Measurements from ENCODE around the gene CERS6.

- TF ChIP-seq CTCF (IDR thresholded peaks at IDR 0.05), result no peak
- no peak for TF ChIP-seq POLR2A (IDR thresholded peaks at IDR 0.05)
Observed at GRCh38 chr2:168465594-168465993, 9.5 kb downstream of the CERS6 start.
